Tibial artery (tissue), 4 donors: ENCODE data around the gene HBQ1.
"Not testable (repeated sequence)": the region's sequence is repeated elsewhere in the genome, so short reads cannot be mapped to it uniquely, and the experiment has no call there.

Experiments
- DNase-seq, 2 donors: peaks; one replicate each; pipeline ENCODE4 v3.0.0-alpha.2; 2019
- H3K27ac ChIP-seq, 2 donors: fragments of 200-600 bp; sonication (generic) in 1 of 2; 1 replicate in 1 of 2; 2 replicates in 1 of 2; pipeline ENCODE4 v1.5.1; 2018 to 2019; ENCODE audit warnings: mild to moderate bottlenecking in 1 of 2
- H3K27me3 ChIP-seq, 2 donors: fragments of 200-600 bp; sonication (generic) in 1 of 2; one replicate each; pipeline versions ENCODE4 v1.5.1 to v1.6.0; 2016 to 2019
- H3K36me3 ChIP-seq, 3 donors: fragments of 200-600 bp; sonication (generic) in 2 of 3; one replicate each; pipeline ENCODE4 v1.5.1; 2016 to 2019; ENCODE audit warnings: mild to moderate bottlenecking in 2 of 3
- H3K4me1 ChIP-seq, 4 donors: fragments of 200-600 bp; sonication (generic) in 2 of 4; 1 replicate in 3 of 4; 2 replicates in 1 of 4; pipeline ENCODE4 v1.5.1; 2016 to 2019
- H3K4me3 ChIP-seq, 2 donors: fragments of 200-600 bp; sonication (generic) in 1 of 2; 1 replicate in 1 of 2; 2 replicates in 1 of 2; pipeline ENCODE4 v1.5.1; 2018 to 2019; ENCODE audit warnings: mild to moderate bottlenecking in 2 of 2
- H3K9me3 ChIP-seq, 3 donors: fragments of 200-600 bp; sonication (generic) in 1 of 3; one replicate each; pipeline ENCODE4 v1.5.1; 2016 to 2019
- intact Hi-C: fragments of 100-400 bp; cut with DNase I; formaldehyde crosslinking; loops from one replicate; pipeline ENCODE4 v1.15.0; 2023; ENCODE audit warnings: low total_unique reads
- TF ChIP-seq, protein P1 (sequence below), 2 experiments: fragments of 200-600 bp in 1 of 2; fragments of 450-650 bp in 1 of 2; IDR thresholded peaks; one replicate each; pipeline ENCODE4 v1.5.1; 2017 to 2019; ENCODE audit warnings: antibody characterized with exemption in 2 of 2, mild to moderate bottlenecking in 1 of 2, moderate library complexity in 1 of 2

The HBQ1 gene

DNA sequence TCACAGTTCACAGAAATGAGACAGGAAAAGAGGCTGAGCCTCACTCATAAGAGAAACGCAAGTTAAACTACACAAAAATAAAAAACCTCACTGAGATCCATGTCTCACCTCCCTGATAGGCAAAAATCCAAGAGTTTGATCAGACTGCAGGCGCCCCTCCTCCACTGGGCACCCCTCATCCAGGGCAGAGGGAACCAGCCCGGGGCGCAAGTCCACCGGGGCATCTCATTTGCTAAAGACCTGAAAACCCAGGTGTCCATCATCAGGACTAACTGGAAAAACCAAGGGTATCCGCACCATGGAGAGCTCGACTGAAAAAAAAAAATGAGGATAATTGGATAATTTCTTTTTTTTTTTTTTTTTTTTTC lies 25.2 kb upstream of the HBQ1 start:
- intact Hi-C loops, result no loop called here
- no peak overlapping the region for H3K27ac ChIP-seq
- TF ChIP-seq, protein P1, sequence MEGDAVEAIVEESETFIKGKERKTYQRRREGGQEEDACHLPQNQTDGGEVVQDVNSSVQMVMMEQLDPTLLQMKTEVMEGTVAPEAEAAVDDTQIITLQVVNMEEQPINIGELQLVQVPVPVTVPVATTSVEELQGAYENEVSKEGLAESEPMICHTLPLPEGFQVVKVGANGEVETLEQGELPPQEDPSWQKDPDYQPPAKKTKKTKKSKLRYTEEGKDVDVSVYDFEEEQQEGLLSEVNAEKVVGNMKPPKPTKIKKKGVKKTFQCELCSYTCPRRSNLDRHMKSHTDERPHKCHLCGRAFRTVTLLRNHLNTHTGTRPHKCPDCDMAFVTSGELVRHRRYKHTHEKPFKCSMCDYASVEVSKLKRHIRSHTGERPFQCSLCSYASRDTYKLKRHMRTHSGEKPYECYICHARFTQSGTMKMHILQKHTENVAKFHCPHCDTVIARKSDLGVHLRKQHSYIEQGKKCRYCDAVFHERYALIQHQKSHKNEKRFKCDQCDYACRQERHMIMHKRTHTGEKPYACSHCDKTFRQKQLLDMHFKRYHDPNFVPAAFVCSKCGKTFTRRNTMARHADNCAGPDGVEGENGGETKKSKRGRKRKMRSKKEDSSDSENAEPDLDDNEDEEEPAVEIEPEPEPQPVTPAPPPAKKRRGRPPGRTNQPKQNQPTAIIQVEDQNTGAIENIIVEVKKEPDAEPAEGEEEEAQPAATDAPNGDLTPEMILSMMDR (IDR thresholded peaks at IDR 0.05), result no peak
- DNase-seq, result no peak
- peaks cover 0 to 10% (median 9%) of the 10 kb centered on the region in 4 donors for H3K4me1 ChIP-seq
- H3K36me3 ChIP-seq, result no peaks in the 10 kb centered on the region
- no peaks in the 10 kb centered on the region for H3K9me3 ChIP-seq
- H3K4me3 ChIP-seq, result peak overlapping the region in 1 of 2 donors; percentile 47
- H3K27me3 ChIP-seq, result peaks cover 0 to 63% of the 10 kb centered on the region in 2 donors

DNA sequence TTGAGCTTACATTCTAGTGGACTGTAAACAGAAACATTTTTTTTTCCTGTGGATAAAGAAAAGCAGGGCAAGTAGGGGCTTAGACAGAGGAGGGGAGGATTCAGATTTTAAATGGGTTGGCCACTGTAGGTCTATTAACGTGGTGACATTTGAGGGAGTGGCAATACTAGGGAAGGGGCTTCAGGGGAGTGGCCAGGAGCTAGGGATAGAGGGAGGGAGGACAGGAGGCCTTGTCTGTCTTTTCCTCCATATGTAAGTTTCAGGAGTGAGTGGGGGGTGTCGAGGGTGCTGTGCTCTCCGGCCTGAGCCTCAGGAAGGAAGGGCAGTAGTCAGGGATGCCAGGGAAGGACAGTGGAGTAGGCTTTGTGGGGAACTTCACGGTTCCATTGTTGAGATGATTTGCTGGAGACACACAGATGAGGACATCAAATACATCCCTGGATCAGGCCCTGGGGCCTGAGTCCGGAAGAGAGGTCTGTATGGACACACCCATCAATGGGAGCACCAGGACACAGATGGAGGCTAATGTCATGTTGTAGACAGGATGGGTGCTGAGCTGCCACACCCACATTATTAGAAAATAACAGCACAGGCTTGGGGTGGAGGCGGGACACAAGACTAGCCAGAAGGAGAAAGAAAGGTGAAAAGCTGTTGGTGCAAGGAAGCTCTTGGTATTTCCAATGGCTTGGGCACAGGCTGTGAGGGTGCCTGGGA lies 21.0 kb upstream of the HBQ1 start:
- Histone ChIP-seq H3K27ac (no peak overlapping the region), H3K4me3 (no peak overlapping the region), H3K27me3 (peaks cover 0 to 68% of the 10 kb centered on the region in 2 donors), H3K9me3 (no peaks in the 10 kb centered on the region), H3K36me3 (no peaks in the 10 kb centered on the region), H3K4me1 (peaks cover 0 to 8% (median 7%) of the 10 kb centered on the region in 4 donors)
- no peak for DNase-seq
- TF ChIP-seq, protein P1 (IDR thresholded peaks at IDR 0.05), result no peak
- intact Hi-C loops, result no loop called here

DNA sequence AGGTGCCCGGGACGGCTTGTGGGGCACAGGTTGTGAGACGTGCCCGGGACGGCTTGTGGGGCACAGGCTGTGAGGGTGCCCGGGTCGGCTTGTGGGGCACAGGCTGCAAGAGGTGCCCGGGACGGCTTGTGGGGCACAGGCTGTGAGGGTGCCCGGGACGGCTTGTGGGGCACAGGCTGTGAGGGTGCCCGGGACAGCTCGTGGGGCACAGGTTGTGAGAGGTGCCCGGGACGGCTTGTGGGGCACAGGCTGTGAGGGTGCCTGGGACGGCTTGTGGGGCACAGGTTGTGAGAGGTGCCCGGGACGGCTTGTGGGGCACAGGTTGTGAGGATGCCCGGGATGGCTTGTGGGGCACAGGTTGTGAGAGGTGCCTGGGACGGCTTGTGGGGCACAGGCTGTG lies 20.0 kb upstream of the HBQ1 start:
- H3K36me3 ChIP-seq, H3K9me3 ChIP-seq, H3K27ac ChIP-seq, H3K4me3 ChIP-seq, DNase-seq, H3K4me1 ChIP-seq, intact Hi-C loops: not testable (repeated sequence)
- peaks cover 2 to 62% of the 10 kb centered on the region in 2 donors for H3K27me3 ChIP-seq

DNA sequence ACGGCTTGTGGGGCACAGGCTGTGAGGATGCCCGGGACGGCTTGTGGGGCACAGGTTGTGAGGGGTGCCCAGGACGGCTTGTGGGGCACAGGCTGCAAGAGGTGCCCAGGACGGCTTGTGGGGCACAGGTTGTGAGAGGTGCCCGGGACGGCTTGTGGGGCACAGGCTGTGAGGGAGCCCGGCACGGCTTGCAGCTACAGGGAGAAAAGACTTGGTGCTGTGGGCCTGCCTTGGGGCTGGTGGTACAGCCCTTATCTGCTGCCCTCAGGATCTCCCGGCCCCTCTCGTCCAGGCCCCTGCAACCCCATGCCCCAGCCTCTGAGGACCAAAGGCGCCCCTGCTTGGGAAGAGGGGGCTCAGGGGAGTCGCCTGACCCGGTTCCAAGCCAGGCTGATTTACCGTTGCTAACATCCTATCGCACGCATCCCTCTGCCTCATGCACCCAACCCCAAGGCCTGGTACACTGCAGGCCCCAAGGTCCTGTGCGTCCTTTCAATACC lies 19.5 kb upstream of the HBQ1 start:
- Histone ChIP-seq H3K27me3 (peaks cover 7 to 62% of the 10 kb centered on the region in 2 donors), H3K4me3 (no peak overlapping the region), H3K36me3 (no peaks in the 10 kb centered on the region), H3K4me1 (peaks cover 7 to 9% (median 9%) of the 10 kb centered on the region in 4 donors), H3K27ac (no peak overlapping the region), H3K9me3 (no peaks in the 10 kb centered on the region)
- TF ChIP-seq, protein P1 (IDR thresholded peaks at IDR 0.05), result no peak
- DNase-seq, result no peak
- intact Hi-C loops, result no loop called here

DNA sequence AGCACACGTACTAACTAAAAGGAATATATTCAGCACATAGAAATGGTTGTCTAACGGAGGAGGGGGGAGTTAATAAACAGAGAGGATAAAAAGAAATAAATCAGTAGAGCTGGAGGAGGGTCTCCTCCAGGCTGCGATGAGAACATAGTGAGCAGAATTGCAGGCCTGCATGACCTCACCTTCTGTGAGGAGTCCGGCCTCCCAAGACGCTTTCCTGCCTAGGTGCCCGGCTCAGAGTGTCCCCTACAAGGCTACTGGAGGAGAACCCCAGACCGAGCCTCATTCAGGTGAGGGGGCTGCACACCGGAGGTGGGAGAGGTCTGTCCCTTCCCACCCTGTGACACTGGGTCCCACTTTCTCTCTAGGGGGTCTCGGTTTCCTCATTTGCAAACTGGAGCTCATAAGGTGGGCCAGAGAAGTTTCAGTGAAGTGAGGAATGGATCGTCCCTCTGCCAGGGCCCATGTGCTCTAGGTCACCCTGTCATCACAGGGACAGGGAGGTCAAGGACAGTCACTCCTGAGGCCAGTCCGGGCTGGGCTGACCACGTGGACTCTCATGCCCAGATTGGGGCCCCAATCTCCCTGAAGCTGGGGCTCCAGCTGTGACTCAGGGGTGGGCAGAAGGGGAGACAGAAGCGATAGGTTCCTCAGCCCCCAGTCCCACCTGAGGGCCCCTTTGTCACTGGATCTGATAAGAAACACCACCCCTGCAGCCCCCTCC lies 17.8 kb upstream of the HBQ1 start:
- H3K27ac ChIP-seq, result no peak overlapping the region
- TF ChIP-seq, protein P1 (IDR thresholded peaks at IDR 0.05), result no peak
- no peaks in the 10 kb centered on the region for H3K9me3 ChIP-seq
- H3K4me1 ChIP-seq, result peaks cover 10 to 18% (median 16%) of the 10 kb centered on the region in 4 donors
- H3K4me3 ChIP-seq, result no peak overlapping the region
- intact Hi-C loops, result no loop called here
- peaks cover 14 to 64% of the 10 kb centered on the region in 2 donors for H3K27me3 ChIP-seq
- DNase-seq, result no peak
- no peaks in the 10 kb centered on the region for H3K36me3 ChIP-seq

DNA sequence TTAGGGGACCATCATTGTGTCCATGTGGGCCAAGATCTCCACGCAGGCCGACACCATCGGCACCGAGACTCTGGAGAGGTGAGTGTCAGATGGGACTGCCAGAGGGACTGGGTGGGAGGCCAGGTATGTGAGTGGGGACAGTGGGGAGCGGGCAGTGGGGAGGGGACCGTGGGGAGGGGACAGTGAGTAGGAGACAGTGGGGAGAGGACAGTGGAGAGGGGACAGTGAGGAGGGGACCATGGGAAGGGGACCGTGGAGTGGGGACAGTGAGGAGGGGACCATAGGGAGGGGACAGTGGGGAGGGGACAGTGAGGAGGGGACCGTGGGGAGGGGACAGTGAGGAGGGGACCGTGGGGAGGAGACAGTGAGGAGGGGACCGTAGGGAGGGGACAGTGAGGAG lies 17.1 kb upstream of the HBQ1 start:
- intact Hi-C loops, result not testable (repeated sequence)

DNA sequence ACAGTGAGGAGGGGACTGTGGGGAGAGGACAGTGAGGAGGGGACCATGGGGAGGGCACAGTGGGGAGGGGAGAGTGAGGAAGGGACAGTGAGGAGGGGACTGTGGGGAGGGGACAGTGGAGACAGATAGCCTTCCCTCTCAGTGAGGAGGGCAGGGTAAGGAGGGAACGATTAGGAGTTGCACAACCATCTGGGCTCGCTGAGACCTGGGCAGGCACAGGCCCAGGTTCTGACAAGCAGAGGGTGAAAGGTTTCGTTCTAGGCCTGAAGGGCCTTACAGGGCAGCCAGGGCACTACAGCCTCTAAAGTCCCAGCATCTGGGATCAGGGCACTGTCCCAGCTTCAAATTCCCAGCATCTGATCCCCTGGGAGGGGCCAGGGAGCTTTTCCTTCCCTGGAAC lies 16.6 kb upstream of the HBQ1 start:
- H3K27ac ChIP-seq, intact Hi-C loops, DNase-seq, H3K36me3 ChIP-seq, H3K4me3 ChIP-seq, H3K9me3 ChIP-seq: not testable (repeated sequence)
- Histone ChIP-seq H3K27me3 (peaks cover 14 to 67% of the 10 kb centered on the region in 2 donors), H3K4me1 (peaks cover 10 to 18% (median 16%) of the 10 kb centered on the region in 4 donors)

More for the DNA sequence above, 17.1 kb upstream of the HBQ1 start:
- Histone ChIP-seq H3K27me3 (peaks cover 14 to 65% of the 10 kb centered on the region in 2 donors), H3K4me1 (peaks cover 10 to 18% (median 16%) of the 10 kb centered on the region in 4 donors)
- not testable (repeated sequence) for DNase-seq, H3K4me3 ChIP-seq, H3K9me3 ChIP-seq, H3K27ac ChIP-seq, H3K36me3 ChIP-seq

DNA sequence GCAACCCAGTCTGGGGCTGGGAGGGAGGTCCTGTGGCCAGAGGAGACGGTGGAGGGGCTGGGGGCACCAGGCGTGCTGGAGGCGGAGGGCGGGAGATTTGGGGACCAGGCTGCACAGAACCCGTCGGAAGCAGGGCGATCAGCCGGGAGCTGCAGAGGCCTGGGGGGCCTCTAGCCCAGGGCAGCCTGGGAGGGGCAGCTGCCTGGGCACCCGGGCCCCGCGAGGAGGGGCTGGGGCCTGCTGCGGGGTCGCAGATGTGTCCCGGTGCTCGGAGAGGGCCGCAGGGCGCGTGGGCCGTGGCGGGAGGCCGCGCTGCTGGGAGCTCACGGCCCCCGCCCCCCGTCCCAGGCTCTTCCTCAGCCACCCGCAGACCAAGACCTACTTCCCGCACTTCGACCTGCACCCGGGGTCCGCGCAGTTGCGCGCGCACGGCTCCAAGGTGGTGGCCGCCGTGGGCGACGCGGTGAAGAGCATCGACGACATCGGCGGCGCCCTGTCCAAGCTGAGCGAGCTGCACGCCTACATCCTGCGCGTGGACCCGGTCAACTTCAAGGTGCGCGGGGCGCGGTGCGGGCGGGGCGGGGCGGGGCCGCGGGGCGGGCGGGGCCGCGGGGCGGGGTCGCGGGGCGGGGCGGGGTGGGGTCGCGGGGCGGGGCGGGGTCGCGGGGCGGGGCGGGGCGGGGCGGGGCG lies 16.0 kb upstream of the HBQ1 start:
- Histone ChIP-seq H3K27me3 (peaks cover 14 to 70% of the 10 kb centered on the region in 2 donors), H3K4me1 (peaks cover 10 to 18% (median 16%) of the 10 kb centered on the region in 4 donors)
- DNase-seq, H3K36me3 ChIP-seq, intact Hi-C loops, H3K9me3 ChIP-seq, H3K4me3 ChIP-seq, H3K27ac ChIP-seq: not testable (repeated sequence)
